GM12875 (cell line): ENCODE results near the gene PDLIM5.

ENCODE experiments used
- H3K4me3 ChIP-seq: one replicate; pipeline ENCODE4 v1.5.1; 2011; ENCODE audit warnings: low read depth, low read length, control low read depth
- CTCF ChIP-seq: IDR thresholded peaks from 2 replicates; pipeline ENCODE4 v1.5.1; 2011; ENCODE audit warnings: low read depth, mild to moderate bottlenecking, control low read depth, inconsistent platforms, low read length, moderate library complexity, borderline replicate concordance; ENCODE audit not compliant: insufficient read depth

PDLIM5 gene

GRCh38 chr4:94591289-94591688 is 139.5 kb downstream of the PDLIM5 start:
- H3K4me3 ChIP-seq, result no peak overlapping the region
- TF ChIP-seq CTCF, result no peak

GRCh38 chr4:94595013-94595412 is 143.3 kb downstream of the PDLIM5 start:
- no peak overlapping the region for H3K4me3 ChIP-seq
- no peak for TF ChIP-seq CTCF

- TF ChIP-seq CTCF, result 0 out of 2 replicates have a peak, but pooled peaks have one; percentile 22
- no peak overlapping the region for H3K4me3 ChIP-seq
These were observed 144.2 kb downstream of the PDLIM5 start for GRCh38 chr4:94595880-94596483.

GRCh38 chr4:94598758-94599157 is 147.0 kb downstream of the PDLIM5 start:
- H3K4me3 ChIP-seq, result no peak overlapping the region
- TF ChIP-seq CTCF, result no peak

GRCh38 chr4:94603170-94603747 is 151.5 kb downstream of the PDLIM5 start:
- no peak for TF ChIP-seq CTCF
- no peak overlapping the region for H3K4me3 ChIP-seq

- no peak for TF ChIP-seq CTCF
- no peak overlapping the region for H3K4me3 ChIP-seq
These were observed 153.6 kb downstream of the PDLIM5 start for GRCh38 chr4:94605241-94605805.

GRCh38 chr4:94610145-94610544 is 158.4 kb downstream of the PDLIM5 start:
- TF ChIP-seq CTCF, result no peak

More at GRCh38 chr4:94610145-94610544, 158.4 kb downstream of the PDLIM5 start:
- no peak overlapping the region for H3K4me3 ChIP-seq
